A673 (cell line): ENCODE measurements around the gene TOMM20L.

Experiments used
- CTCF ChIP-seq: fragments of 300-800, 200-600 bp; sonication (generic); conservative IDR thresholded peaks from 2 replicates; pipeline ENCODE4 v1.5.1; 2017; ENCODE audit warnings: low read depth, mild to moderate bottlenecking, antibody characterized with exemption, low read length, moderate library complexity, mixed read lengths
- EZH2 ChIP-seq: fragments of 200-600 bp; sonication (generic); IDR thresholded peaks from 2 replicates; pipeline ENCODE4 v1.6.1; 2017; ENCODE audit warnings: borderline replicate concordance, low read depth, mild to moderate bottlenecking, mixed read lengths, antibody characterized with exemption, low read length; ENCODE audit not compliant: poor library complexity, severe bottlenecking

- TF ChIP-seq CTCF (no peak), EZH2 (no peak)
Measured at GRCh38 chr14:58430156-58430555, 34.4 kb downstream of the TOMM20L start.
